HG03196 (cell line): ENCODE measurements around the gene ITPRIPL2.

Experiments
- ATAC-seq: cut with Tn5 transposase; IDR thresholded peaks from one replicate; pipeline ENCODE4 v1.9.1; 2021; ENCODE audit not compliant: unreplicated experiment

ITPRIPL2 gene

DNA sequence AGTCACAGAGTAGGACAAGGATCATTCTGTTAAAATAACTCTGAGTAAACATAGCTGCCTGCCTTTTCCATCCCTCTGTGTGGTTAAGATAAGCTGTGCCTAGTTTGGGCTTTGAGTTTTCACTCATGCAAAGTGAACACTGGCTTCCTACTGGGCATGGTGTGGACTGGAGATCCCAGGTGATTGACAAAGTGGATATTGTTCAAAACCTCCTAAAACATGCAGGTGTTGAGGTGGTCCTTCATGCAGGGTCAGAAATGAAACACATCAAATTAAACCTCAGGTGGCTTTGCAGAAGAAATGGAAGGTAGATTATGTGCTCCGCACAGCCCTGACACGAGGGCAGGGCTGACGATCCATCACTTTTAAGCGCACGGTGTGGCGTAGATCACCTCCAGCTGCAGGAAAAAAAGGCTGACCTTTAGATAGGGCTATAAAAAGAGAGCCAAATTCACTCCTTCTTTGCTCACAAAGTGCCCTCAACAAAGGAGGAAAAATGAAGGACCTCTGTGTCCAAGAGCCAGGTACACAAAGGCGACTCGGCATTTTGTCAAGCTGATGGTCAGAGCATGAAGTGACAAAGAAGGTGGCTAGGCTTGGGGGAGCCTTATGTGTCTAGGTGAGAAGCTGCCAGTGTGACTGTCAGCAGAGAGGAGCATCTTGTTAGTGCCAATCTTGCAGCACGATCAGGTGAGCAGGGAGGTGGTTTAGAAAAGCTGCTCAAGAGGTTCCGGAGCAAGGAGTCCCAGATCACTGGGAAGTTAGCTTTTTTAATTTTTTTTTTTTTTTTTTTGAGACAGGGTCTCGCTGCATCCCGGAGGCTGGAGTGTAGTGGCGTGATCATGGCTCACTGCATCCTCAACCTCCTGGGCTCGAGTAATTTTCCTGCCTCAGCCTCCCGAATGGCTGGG lies 19.9 kb upstream of the ITPRIPL2 start:
- ATAC-seq, result no peak

GRCh38 chr16:19094542-19095365 lies 19.0 kb upstream of the ITPRIPL2 start:
- no peak for ATAC-seq

DNA sequence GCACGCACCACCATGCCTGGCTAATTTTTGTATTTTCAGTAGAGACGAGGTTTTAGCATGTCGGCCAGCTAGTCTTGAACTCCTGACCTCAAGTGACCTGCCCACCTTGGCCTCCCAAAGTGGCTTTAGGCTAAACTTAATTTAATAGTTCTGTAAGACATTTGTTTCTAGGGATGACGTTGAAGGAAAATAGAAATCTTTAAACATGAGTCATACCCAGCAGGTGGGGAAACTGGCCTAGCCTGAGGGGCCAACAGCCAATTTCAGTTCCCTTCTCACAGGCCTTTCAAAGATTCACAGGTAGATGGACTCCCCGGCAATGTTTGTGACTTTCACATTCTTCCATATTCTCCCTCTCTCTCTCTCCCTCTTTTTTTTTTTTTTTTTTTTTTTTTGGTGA lies 18.1 kb upstream of the ITPRIPL2 start:
- peak; percentile 59 for ATAC-seq

- ATAC-seq, result no peak
Measured at GRCh38 chr16:19098173-19098572, 15.6 kb upstream of the ITPRIPL2 start.

- no peak for ATAC-seq
Measured at GRCh38 chr16:19102187-19102872, 11.4 kb upstream of the ITPRIPL2 start.

DNA sequence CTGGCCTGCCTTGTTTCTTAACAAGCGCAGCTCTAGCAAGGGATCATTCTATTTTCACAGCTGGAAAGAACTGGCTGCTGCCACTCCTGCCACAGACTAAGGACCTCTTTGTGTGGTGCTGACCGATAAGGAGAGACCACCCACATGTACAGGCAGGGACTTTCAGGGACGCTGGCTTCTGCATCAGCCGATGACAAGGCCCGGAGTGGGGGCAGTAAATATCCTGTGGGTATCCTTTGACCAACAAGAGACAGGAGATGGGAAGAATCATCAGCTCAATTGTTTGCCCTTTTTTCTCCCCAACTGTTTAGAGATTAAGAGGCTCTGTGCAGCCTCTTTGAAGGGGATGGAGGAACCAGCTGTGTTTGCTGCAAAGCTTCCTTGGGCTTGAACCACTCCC lies 9.2 kb upstream of the ITPRIPL2 start:
- no peak for ATAC-seq

DNA sequence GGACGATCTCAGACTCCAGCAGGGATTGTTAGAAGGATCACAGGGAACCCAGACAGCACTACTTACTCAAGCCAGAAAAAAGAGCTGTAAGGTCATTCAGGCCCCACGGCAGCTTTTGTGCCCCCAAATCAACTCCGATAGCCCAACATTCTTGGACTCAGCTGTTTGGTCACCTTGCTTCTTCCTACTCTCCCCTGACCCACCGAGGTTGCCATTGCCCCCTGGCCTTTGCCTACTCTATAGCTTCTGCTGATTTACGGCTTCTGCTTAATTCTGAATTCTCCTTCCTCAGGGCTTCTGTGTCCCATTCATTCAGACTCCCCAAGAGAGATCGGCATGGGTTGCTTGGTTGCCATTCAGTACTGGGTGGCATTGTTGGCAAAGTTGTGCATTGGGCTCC lies 8.6 kb upstream of the ITPRIPL2 start:
- no peak for ATAC-seq

GRCh38 chr16:19105891-19106624 lies 7.7 kb upstream of the ITPRIPL2 start:
- ATAC-seq, result no peak

DNA sequence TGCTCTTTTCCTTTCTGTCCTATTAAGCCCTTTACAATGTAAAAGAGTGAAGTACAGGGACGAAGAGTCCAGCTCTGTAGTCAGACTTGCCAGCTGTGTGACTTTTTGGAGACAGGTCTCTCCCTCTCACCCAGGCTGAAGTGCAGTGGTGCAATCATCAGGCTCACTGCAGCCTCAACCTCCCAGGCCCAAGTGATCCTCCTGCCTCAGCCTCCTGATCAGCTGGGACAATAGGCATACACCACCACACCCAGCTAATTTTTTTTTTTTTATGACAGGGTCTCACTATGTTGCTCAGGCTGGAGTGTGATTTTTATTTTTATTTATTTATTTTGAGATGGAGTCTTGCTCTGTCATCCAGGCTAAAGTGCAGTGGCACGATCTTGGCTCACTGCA lies 7.1 kb upstream of the ITPRIPL2 start:
- ATAC-seq, result no peak

DNA sequence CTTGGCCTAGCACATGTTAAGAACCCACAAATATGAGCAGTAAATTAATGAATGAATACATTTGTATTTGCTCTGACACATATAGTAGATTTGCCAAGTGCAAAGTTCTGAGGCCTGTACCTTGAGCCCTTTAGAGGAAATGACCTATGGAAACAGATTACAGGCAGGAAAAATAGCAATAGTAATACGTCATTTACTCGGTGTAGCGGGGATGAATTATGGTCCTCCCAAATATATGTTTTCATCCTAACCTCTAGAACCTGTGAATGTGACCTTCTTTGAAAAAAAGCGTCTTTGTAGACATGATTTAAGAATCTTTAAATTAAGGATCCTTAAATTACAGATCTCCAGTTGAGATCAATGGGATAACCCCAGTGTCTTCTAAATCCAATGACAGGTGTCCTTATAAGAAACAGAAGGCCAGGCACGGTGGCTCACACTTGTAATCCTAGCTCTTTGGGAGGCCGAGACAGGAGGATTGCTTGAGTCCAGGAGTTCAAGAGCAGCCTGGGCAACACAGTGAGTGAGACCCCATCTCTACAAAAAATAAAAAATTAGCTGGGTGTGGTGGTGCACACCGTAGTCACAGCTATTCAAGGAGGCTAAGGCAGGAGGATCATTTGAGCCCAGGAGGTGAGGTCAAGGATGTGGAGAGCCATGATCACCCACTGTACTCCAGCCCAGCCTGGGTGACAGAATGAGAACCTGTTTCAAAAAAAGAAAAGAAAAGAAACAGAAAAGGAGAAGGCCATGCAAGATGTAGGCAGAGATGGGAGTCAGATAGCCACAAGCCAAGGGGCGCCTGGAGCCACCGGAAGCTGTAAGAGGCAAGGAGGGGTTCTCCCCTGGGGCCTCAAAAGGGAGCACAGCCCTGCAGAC lies 5.1 kb upstream of the ITPRIPL2 start:
- ATAC-seq, result no peak

- no peak for ATAC-seq
Measured at GRCh38 chr16:19109288-19109664, 4.5 kb upstream of the ITPRIPL2 start.

DNA sequence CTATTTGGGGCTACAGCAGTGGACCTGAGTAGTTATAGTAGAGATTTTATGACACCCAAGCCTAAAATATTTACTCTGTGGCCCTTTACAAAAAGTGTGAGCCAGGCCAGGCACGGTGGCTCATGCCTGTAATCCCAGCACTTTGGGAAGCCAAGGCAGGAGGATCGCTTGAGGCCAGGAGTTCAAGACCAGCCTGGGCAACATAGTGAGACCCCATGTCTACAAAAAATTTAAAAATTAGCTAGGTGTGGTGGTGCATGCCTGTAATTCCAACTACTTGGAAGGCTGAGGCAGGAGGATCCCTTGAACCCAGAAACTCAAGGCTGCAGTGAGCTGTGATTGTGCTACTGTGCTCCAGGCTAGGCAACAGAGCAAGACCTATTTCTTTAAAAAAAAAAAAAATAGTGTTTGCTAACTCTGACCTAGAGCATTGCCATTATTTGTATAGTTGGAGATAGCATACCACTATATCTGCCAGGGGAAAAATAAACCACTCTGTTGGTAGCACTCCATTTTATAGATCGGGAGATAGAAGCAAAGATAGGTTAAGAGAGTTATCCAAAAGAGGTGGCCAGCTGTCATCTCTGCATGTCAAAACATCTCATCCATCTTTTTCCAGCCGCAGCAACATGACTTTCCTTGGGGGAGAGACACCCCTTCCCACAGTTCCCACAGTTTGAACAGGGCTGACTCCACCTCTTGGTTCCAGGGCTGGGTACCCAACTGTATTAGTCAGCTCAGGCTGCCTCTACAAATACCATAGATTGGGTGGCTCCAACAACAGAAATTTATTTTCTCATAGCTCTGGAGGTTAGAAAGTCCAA lies 3.0 kb upstream of the ITPRIPL2 start:
- no peak for ATAC-seq

- no peak for ATAC-seq
Measured at GRCh38 chr16:19112099-19112407, 1.7 kb upstream of the ITPRIPL2 start.

- ATAC-seq, result no peak
Measured at GRCh38 chr16:19114359-19115147, 789 bp downstream of the ITPRIPL2 start.

GRCh38 chr16:19115148-19116021 lies 1.6 kb downstream of the ITPRIPL2 start:
- ATAC-seq, result no peak

- no peak for ATAC-seq
Measured at GRCh38 chr16:19116711-19117449, 3.1 kb downstream of the ITPRIPL2 start.

- no peak for ATAC-seq
Measured at GRCh38 chr16:19118938-19119431, 5.2 kb downstream of the ITPRIPL2 start.
